Right ventricle myocardium inferior (tissue), 1 donor: ENCODE measurements around the gene PACS1. TPM values are rescaled to one million over a fixed set of nuclear protein-coding genes. Genes with fewer than 3 reads are reported as not detected.
"Not testable (repeated sequence)": the region's sequence is repeated elsewhere in the genome, so short reads cannot be mapped to it uniquely, and the experiment has no call there.

Source experiments
- ATAC-seq: fragments of 200-7000 bp; cut with Tn5 transposase; one replicate; pipeline ENCODE4 v1.9.1; 2020; ENCODE audit warnings: mild to moderate bottlenecking, moderate library complexity
- DNase-seq: peaks from one replicate; pipeline ENCODE4 v3.0.0; 2021; ENCODE audit errors: missing footprints
- intact Hi-C: fragments of 100-400 bp; cut with DNase I; formaldehyde crosslinking; loops from one replicate; pipeline ENCODE4 v1.11.0; 2022
- total RNA-seq: library from RNA; stranded (reverse); fragmentation: NEBNext Ultra II Directional; extraction: Animal tissue kit (Norgen Biotek cat#: 25700); gene quantifications from one replicate; pipeline ENCODE4 v1.2.1, GENCODE V29; 2021
- donor health status: DM: no; HTN: yes; CAD: no; lungs with severe emphysema.

The PACS1 gene
- total RNA-seq, 1 donor from 2014 or later = 50.7 TPM

DNA sequence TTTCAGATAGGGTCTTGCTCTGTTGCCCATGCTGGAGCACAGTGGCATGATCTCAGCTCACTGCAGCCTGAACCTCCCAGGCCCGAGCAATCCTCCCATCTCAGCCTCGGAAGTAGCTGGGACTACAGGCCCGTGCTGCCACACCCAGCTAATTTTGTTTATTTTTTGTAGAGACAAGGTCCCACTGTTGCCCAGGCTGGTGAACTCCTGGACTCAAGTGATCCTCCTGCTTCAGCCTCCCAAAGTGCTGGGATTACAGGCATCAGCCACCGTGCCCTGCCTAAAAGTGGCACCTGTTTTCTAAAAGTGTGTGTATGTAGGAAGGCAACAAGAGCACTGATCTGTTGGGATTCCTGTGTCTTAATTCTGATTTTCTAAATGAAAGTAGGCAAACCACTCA lies 20.2 kb downstream of the PACS1 start:
- intact Hi-C loops = no loop called here
- ATAC-seq (no peak), DNase-seq (peak; percentile 11)

DNA sequence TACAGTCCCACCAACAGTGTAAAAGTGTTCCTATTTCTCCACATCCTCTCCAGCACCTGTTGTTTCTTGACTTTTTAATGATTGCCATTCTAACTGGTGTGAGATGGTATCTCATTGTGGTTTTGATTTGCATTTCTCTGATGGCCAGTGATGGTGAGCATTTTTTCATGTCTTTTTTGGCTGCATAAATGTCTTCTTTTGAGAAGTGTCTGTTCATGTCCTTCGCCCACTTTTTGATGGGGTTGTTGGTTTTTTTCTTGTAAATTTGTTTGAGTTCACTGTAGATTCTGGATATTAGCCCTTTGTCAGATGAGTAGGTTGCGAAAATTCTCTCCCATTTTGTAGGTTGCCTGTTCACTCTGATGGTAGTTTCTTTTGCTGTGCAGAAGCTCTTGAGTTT lies 22.1 kb downstream of the PACS1 start:
- DNase-seq, intact Hi-C loops, ATAC-seq: not testable (repeated sequence)

- intact Hi-C loops, DNase-seq, ATAC-seq: not testable (repeated sequence)
Observed at GRCh38 chr11:66099746-66100145, 29.7 kb downstream of the PACS1 start.

GRCh38 chr11:66100272-66101065 lies 30.4 kb downstream of the PACS1 start:
- DNase-seq (peak; percentile 86), ATAC-seq (peak; percentile 85)
- intact Hi-C loops = no loop called here

DNA sequence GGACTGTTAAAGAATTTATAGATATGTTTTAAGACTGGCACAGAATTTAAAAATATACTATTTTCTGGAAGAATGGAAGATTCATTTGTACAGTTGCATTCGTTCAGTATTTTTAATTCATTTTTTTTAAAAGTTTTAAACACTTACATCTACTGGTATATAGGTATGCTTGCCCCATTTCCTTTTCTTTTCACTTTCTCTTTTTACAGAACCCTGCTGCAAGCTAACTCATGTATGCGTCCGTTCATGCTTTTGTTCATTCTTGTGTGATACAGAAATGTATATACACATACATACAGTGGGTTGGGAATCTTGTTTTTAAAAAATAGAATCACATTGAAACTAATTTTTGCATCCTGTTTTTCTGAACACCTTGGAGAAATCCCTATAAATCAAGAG lies 31.0 kb downstream of the PACS1 start:
- intact Hi-C loops = no loop called here

DNA sequence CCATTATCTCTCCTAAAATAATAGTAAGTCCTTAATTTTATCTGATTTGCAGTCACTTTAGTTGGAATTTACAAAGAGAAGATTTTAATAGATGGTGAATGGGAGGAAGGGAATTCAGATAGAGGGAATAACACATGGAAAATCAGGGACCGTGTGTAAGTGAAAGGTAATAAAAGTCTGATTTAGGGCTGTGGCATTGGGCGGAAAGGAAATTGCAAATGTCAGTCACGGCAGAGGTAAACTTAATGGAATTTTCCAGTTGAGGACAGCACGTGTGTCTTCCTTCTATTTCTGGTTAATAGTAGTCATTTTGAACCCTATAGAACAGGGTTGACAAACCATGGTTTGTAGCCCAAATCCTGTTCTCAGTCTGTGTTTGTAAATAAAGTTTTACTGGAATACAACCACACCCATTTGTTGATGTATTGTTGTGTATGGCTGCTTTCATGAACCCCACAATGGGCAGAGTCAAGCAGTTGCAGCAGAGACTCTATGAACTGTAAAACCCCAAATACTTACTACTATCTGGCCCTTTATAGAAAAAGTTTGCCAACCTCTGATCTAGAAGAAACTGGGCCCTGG lies 34.1 kb downstream of the PACS1 start:
- ATAC-seq (no peak), DNase-seq (no peak)
- intact Hi-C loops = no loop called here

More for the DNA sequence above, 31.0 kb downstream of the PACS1 start:
- ATAC-seq = no peak
- DNase-seq = no peak

DNA sequence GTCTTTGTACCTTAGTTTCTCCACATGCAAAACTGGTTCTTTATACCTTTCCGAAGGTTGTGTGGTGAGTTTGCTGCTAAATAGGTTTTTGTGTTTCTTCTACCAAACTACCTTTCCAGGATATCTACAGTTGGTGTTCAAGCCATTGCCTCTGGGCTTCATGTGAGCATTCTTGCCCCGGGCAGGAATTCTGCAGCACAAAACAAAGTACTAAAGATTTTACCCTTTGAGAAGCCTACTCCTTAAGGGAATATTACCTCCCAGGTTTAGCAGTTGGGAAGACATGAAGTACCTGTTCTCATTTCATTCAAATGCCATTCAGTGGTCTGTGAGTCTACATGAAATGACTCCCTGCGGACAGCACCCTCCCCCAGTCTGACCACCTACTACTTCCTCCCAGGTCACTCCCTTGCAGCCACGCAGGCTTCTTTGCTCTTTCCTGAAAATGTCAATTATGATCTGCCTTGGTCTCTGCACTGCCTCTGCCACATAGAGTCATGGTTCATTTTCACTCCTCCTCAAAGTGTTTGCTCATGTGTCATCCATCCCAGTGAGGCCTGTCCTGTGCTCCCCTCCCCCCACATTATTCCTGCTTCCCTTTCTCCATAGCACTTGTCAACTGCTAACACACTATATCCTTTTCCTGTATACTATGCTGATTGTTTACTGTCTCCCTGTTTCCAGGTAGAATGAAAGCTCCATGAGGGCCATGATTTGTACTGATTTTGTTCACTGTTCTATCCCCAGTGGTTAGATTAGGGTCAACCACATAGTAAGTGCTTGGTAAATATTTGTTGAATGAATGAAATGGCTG lies 36.9 kb downstream of the PACS1 start:
- intact Hi-C loops = no loop called here
- DNase-seq (no peak), ATAC-seq (no peak)

GRCh38 chr11:66107600-66108510 lies 37.8 kb downstream of the PACS1 start:
- intact Hi-C loops = no loop called here
- DNase-seq = no peak
- ATAC-seq = no peak

DNA sequence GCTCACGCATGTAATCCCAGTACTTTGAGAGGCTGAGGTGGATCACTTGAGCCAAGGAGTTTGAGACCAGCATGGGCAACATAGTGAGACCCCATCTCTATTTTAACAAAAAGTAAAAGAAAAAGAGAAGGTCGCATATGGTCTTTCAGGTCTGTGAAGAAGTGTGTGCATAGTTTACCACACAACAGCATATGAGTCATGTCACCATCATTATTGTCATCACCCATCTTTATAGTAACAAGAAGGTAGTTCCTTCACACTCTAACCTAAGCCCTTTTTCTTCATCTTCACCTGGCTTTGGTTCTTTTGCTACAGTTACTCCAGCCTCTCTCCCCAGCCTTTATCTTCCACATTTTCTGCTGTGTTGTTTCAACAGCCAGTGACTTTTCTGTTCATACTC lies 39.2 kb downstream of the PACS1 start:
- intact Hi-C loops = no loop called here
- DNase-seq = no peak
- no peak for ATAC-seq

- ATAC-seq (no peak), DNase-seq (no peak)
- intact Hi-C loops = no loop called here
Observed at GRCh38 chr11:66111158-66111557, 41.1 kb downstream of the PACS1 start.

- DNase-seq (no peak), ATAC-seq (no peak)
- intact Hi-C loops = no loop called here
Observed at GRCh38 chr11:66112041-66112491, 42.0 kb downstream of the PACS1 start.

- ATAC-seq = no peak
- DNase-seq = no peak
- intact Hi-C loops = no loop called here
Observed at GRCh38 chr11:66112601-66113499, 42.8 kb downstream of the PACS1 start.

GRCh38 chr11:66114957-66115356 lies 44.9 kb downstream of the PACS1 start:
- intact Hi-C loops, ATAC-seq, DNase-seq: not testable (repeated sequence)

DNA sequence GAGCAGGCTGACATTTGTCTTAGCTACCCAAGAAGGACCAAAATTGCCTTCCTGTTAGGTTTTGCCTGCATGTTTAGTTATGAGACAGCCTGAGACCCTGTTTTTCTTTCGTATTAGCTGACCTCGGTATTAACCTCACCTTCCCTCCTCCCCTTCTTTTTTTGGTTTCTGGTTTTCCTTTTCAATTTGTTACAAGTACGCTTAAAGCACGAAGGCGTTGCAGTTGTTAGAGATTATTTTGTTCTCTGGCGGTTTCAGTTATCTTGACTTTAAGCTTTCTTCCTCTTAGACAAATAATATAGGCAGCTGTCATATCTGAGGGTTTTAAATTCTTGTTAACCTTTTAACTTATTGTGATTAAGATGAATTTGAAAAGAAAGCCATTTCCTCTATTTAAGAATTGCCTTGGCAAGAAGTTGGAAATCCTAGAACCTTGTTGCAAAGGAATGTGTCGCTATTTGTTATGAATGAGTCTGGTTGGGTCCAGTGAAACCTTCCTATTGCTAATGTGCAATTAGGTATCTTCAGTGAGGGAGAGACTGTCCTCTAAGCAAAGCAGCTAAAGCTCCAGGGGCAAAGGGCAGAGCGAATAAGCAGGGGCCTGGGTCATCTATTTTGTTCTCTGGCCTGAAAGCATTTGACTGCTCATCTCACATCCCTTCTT lies 45.7 kb downstream of the PACS1 start:
- ATAC-seq (no peak), DNase-seq (no peak)
- intact Hi-C loops = no loop called here

DNA sequence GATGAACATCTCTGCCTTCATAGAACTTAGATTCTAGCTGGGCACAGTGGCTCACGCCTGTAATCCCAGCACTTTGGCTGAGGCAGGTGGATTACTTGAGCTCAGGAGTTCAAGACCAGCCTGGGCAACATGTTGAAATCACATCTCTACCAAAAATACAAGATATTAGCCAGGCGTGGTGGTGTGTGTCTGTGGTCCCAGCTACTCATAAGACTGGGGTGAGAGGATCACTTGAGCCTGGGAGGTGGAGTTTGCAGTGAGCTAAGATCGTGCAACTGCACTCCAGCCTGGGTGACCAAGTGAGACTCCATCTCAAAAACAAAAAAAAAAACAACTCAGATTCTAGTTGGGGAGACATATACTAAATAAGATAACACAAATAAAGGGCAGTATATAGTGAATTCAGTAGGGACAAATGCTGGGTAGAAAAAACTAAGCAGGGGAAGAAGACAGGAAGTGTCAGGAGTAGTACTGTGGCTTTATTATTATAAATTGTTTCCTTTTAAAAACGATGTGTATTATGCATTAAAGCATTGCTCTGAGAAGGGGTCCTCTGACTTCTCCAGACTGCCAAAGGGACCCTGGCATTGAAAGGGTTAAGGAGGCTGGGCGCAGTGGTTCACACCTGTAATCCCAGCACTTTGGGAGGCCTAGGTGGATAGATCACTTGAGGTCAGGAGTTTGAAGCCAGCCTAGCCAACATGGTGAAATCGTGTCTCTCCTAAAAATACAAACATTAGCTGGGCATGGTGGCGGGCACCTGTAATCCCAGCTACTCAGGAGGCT lies 46.7 kb downstream of the PACS1 start:
- no peak for DNase-seq
- intact Hi-C loops = no loop called here
- ATAC-seq = no peak

DNA sequence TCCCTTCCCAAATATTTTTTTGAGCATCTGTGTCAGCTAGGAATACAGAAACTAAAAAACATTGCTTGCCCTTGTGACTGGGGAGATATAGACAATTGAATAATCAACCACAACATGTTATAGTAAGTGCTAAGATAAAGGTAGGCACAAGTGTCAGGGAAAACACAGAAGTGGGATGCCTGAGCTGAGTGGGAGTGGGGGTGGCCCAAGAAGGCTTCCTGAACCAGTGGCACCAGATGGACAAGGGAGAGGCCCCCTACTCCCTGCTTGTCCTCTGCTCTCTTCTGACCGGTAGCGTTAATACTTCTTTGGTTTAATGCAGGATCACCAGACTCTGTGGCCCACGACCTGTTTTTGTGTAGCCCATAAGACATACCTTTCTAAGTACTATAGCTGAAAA lies 48.8 kb downstream of the PACS1 start:
- intact Hi-C loops = no loop called here
- no peak for ATAC-seq
- no peak for DNase-seq
